Panc1 (cell line): Measurements from ENCODE around the gene MAPK14. TPM values are rescaled to one million over a fixed set of nuclear protein-coding genes. Genes with fewer than 3 reads are reported as not detected.

Source experiments
- ATAC-seq: fragments of 200-7000 bp; cut with Tn5 transposase; 2 replicates; pipeline ENCODE4 v1.9.1; 2020; ENCODE audit warnings: mild to moderate bottlenecking, moderate library complexity
- BruUV-seq: library from RNA; stranded (reverse); fragments of 400-500 nt; replicated peaks from 2 replicates; lab custom pipeline; 2021; lab: Mats Ljungman, UMichigan
- CTCF ChIA-PET: fragments of 300-600 bp; sonication (Branson Sonifier 250); formaldehyde crosslinking; loops from one replicate; lab custom pipeline; 2022; ENCODE audit warnings: antibody characterized with exemption; lab: Charles Lee
- POLR2A ChIA-PET: fragments of 300-600 bp; sonication (Branson Sonifier 250); formaldehyde crosslinking; loops from one replicate; lab custom pipeline; 2022; ENCODE audit warnings: antibody characterized with exemption; lab: Charles Lee
- DNase-seq: peaks from one replicate; pipeline ENCODE4 v3.0.0-alpha.2; 2010; ENCODE audit warnings: low read depth, low spot score
- H3K27ac ChIP-seq: 2 replicates; pipeline ENCODE4 v1.5.1; 2011; ENCODE audit warnings: mild to moderate bottlenecking, low read length, inconsistent platforms
- H3K27me3 ChIP-seq: fragments of 200-500 bp; sonication (Bioruptor generic); 2 replicates; pipeline ENCODE4 v1.6.0; 2014; ENCODE audit warnings: low read length, inconsistent platforms; ENCODE audit not compliant: control insufficient read depth, insufficient read depth
- H3K36me3 ChIP-seq: fragments of 200-500 bp; sonication (Bioruptor generic); 2 replicates; pipeline ENCODE4 v1.5.1; 2014; ENCODE audit warnings: inconsistent platforms, mild to moderate bottlenecking, low read length, moderate library complexity; ENCODE audit not compliant: control insufficient read depth, insufficient read depth
- H3K4me1 ChIP-seq: 2 replicates; pipeline ENCODE4 v1.5.1; 2011; ENCODE audit warnings: inconsistent platforms, mild to moderate bottlenecking, low read length, moderate library complexity; ENCODE audit not compliant: control insufficient read depth, insufficient read depth
- H3K4me3 ChIP-seq, 2 experiments: 2 replicates each; pipeline ENCODE4 v1.5.1; 2011 to 2012; ENCODE audit warnings: low read depth in 2 of 2, low read length in 2 of 2, mild to moderate bottlenecking in 2 of 2, inconsistent platforms in 1 of 2, moderate library complexity in 1 of 2
- H3K9me3 ChIP-seq: fragments of 200-500 bp; sonication (Bioruptor generic); 2 replicates; pipeline ENCODE4 v1.5.1; 2014; ENCODE audit warnings: low read depth, mild to moderate bottlenecking, inconsistent platforms, low read length, moderate library complexity; ENCODE audit not compliant: control insufficient read depth, insufficient read depth
- CTCF ChIP-seq: fragments of 450-650 bp; IDR thresholded peaks from 2 replicates; pipeline ENCODE4 v1.5.1; 2017; ENCODE audit warnings: mild to moderate bottlenecking
- POLR2AphosphoS5 ChIP-seq: IDR thresholded peaks from 2 replicates; pipeline ENCODE4 v1.6.1; 2012; ENCODE audit warnings: mild to moderate bottlenecking, low read depth, low read length, moderate library complexity
- SIN3A ChIP-seq: IDR thresholded peaks from 2 replicates; pipeline ENCODE4 v1.6.1; 2012; ENCODE audit warnings: low read depth, mild to moderate bottlenecking, low read length, moderate library complexity, borderline replicate concordance; ENCODE audit not compliant: insufficient read depth
- TCF7L2 ChIP-seq: IDR thresholded peaks from 2 replicates; pipeline ENCODE4 v1.6.1; 2011; ENCODE audit warnings: mild to moderate bottlenecking, low read depth, low read length, inconsistent platforms
- in situ Hi-C: cut with HindIII; loops from 2 replicates; pipeline ENCODE4 v1.10.0; 2016; ENCODE audit warnings: low sequenced_read_pairs, low pct_unique_long_range_greater_than_20kb
- intact Hi-C: fragments of 100-400 bp; cut with micrococcal nuclease; formaldehyde crosslinking; loops from one replicate; pipeline ENCODE4 v1.10.0; 2022; ENCODE audit not compliant: unreplicated experiment
- total RNA-seq: library from RNA; stranded (reverse); gene quantifications from one replicate; pipeline ENCODE4 v1.2.1, GENCODE V29; 2021; ENCODE audit not compliant: unreplicated experiment
- TF ChIP-seq, protein P1 (sequence below), 2 experiments: IDR thresholded peaks; 2 replicates each; pipeline ENCODE4 v1.6.1; 2011 to 2012; ENCODE audit warnings: low read depth in 2 of 2, control low read depth in 1 of 2, low read length in 1 of 2, mild to moderate bottlenecking in 1 of 2, moderate library complexity in 1 of 2; ENCODE audit not compliant: insufficient read depth in 1 of 2

Gene MAPK14
- total RNA-seq, 1 experiment from 2014 or later = 42.3 TPM

DNA sequence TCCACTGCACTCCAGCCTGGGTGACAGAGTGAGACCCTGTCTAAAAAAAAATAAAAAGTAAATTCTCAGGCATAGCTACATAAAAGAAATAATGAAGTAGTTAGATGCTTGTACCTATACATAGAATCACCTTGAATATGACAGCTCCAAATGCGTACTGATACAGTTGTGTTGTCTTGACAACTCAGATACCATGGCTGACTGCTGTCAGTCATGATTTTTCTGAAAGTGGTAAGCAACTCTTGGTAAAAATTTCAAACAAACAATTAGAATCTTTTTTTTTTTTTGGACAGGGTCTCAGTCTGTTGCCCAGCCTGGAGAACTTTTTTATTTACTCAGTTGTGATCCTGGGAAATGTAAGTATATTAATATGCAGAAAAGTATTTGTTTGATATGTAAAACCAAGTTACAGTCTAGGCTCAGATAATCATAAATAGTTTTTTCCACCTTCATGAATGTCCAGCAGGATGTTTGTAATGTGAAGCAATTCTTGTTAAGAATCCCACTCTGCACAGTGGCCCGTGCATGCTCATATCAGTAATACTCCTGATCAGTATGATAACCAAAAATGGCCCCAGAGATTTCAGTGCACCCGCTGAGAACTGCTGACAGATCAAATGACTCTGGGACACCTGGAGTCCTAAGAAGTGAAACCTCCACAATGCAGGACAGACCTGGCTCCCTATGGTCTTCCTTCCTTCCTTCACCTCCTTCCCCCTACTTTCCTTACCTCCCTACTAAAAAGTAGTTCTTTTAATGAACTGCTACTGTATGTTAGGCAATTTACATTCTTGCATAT lies 88.7 kb downstream of the MAPK14 start:
- in situ Hi-C loops = no loop called here
- DNase-seq (no peak), ATAC-seq (no peak)
- peaks cover 6% of the 10 kb centered on the region for H3K4me1 ChIP-seq
- no TSS peak for BruUV-seq
- CTCF ChIA-PET = interaction anchor here (0.7 kb wide), 1 partner anchor 22 kb away, joined by 6 read pairs; no protein-coding TSS in a partner anchor
- POLR2A ChIA-PET = interaction anchor here (0.7 kb wide), 2 partner anchors 114 to 160 kb away, joined by 3 to 11 read pairs; no protein-coding TSS in a partner anchor
- no peaks in the 10 kb centered on the region for H3K9me3 ChIP-seq
- no peaks in the 10 kb centered on the region for H3K36me3 ChIP-seq
- no peak overlapping the region for H3K27ac ChIP-seq
- no peaks in the 10 kb centered on the region for H3K27me3 ChIP-seq
- TF ChIP-seq SIN3A (no peak), CTCF (no peak), TCF7L2 (no peak), POLR2AphosphoS5 (no peak)
- TF ChIP-seq, protein P1, sequence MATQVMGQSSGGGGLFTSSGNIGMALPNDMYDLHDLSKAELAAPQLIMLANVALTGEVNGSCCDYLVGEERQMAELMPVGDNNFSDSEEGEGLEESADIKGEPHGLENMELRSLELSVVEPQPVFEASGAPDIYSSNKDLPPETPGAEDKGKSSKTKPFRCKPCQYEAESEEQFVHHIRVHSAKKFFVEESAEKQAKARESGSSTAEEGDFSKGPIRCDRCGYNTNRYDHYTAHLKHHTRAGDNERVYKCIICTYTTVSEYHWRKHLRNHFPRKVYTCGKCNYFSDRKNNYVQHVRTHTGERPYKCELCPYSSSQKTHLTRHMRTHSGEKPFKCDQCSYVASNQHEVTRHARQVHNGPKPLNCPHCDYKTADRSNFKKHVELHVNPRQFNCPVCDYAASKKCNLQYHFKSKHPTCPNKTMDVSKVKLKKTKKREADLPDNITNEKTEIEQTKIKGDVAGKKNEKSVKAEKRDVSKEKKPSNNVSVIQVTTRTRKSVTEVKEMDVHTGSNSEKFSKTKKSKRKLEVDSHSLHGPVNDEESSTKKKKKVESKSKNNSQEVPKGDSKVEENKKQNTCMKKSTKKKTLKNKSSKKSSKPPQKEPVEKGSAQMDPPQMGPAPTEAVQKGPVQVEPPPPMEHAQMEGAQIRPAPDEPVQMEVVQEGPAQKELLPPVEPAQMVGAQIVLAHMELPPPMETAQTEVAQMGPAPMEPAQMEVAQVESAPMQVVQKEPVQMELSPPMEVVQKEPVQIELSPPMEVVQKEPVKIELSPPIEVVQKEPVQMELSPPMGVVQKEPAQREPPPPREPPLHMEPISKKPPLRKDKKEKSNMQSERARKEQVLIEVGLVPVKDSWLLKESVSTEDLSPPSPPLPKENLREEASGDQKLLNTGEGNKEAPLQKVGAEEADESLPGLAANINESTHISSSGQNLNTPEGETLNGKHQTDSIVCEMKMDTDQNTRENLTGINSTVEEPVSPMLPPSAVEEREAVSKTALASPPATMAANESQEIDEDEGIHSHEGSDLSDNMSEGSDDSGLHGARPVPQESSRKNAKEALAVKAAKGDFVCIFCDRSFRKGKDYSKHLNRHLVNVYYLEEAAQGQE (IDR thresholded peaks at IDR 0.05; ENCODE audit: insufficient read depth in 1 of 2, low read depth in 2 of 2, low read length in 1 of 2) = no peak
- no peak overlapping the region for H3K4me3 ChIP-seq
- intact Hi-C loops = no loop called here

- in situ Hi-C loops (no loop called here), intact Hi-C loops (no loop called here)
- Histone ChIP-seq H3K4me1 (peaks cover 8% of the 10 kb centered on the region), H3K27ac (no peak overlapping the region), H3K36me3 (no peaks in the 10 kb centered on the region), H3K27me3 (no peaks in the 10 kb centered on the region), H3K4me3 (no peak overlapping the region), H3K9me3 (no peaks in the 10 kb centered on the region)
- TF ChIP-seq, protein P1 (IDR thresholded peaks at IDR 0.05; ENCODE audit: insufficient read depth in 1 of 2, low read depth in 2 of 2, low read length in 1 of 2) = no peak
- TF ChIP-seq SIN3A (no peak), POLR2AphosphoS5 (no peak), CTCF (no peak), TCF7L2 (no peak)
- BruUV-seq = no TSS peak
- ChIA-PET POLR2A (no interaction called here), CTCF (no interaction called here)
- ATAC-seq (no peak), DNase-seq (no peak)
Measured at GRCh38 chr6:36116943-36117342, 89.3 kb downstream of the MAPK14 start.
